GM19395 (cell line): ENCODE results near the gene P3H2.
A peak's percentile ranks its signal among the peaks of the same experiment; 100 is the strongest.
"Not testable (repeated sequence)": the region's sequence is repeated elsewhere in the genome, so short reads cannot be mapped to it uniquely, and the experiment has no call there.

Experiments
- ATAC-seq: cut with Tn5 transposase; IDR thresholded peaks from one replicate; pipeline ENCODE4 v1.9.1; 2021; ENCODE audit warnings: mild to moderate bottlenecking, moderate library complexity; ENCODE audit not compliant: unreplicated experiment

The P3H2 gene, protein sequence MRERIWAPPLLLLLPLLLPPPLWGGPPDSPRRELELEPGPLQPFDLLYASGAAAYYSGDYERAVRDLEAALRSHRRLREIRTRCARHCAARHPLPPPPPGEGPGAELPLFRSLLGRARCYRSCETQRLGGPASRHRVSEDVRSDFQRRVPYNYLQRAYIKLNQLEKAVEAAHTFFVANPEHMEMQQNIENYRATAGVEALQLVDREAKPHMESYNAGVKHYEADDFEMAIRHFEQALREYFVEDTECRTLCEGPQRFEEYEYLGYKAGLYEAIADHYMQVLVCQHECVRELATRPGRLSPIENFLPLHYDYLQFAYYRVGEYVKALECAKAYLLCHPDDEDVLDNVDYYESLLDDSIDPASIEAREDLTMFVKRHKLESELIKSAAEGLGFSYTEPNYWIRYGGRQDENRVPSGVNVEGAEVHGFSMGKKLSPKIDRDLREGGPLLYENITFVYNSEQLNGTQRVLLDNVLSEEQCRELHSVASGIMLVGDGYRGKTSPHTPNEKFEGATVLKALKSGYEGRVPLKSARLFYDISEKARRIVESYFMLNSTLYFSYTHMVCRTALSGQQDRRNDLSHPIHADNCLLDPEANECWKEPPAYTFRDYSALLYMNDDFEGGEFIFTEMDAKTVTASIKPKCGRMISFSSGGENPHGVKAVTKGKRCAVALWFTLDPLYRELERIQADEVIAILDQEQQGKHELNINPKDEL

GRCh38 chr3:190120269-190121060 lies at the start of gene P3H2:
TSS of gene P3H2 (minus strand) at chr3:190120897. CDS start at chr3:190120731, 166 bp downstream.
- ATAC-seq: peak; percentile 76

DNA sequence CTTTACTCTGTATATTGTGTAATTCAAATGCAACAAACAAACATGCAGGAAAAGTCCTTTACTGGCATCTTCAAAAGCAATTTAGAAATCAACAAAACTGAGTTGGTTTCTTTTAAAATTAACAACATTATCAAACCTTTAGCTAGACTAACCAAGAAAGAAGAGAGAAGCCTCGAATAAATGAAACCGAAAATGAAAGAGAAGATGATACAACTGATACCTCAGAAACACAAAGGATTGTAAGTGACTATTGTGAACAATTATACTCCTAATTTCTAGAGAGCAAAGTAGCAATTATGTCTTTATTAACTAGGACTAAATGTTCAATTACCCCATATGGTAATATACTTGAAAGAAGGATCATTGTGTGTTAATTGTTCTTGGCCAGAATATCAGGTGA lies 49.2 kb upstream of the P3H2 start:
- ATAC-seq: peak; percentile 79

DNA sequence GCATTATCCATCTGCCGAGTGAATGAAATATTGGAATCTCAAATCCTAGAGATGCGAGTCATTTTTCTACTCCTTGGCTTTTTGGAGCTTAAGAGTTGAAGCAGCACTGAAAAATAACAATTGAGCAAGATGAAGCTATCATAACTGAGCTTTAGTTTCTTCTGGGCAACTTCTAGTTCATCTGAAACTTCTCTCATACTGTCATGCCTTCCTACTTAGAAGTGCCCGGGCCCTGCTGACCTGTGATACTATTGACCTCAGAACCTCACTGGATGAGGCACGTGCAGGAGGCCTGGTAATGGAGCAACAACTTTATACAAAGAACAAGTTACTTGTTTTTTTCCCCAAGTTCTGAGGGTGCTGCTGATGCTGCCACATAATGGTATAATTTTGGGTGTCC lies 48.5 kb upstream of the P3H2 start:
- peak; percentile 37 for ATAC-seq

DNA sequence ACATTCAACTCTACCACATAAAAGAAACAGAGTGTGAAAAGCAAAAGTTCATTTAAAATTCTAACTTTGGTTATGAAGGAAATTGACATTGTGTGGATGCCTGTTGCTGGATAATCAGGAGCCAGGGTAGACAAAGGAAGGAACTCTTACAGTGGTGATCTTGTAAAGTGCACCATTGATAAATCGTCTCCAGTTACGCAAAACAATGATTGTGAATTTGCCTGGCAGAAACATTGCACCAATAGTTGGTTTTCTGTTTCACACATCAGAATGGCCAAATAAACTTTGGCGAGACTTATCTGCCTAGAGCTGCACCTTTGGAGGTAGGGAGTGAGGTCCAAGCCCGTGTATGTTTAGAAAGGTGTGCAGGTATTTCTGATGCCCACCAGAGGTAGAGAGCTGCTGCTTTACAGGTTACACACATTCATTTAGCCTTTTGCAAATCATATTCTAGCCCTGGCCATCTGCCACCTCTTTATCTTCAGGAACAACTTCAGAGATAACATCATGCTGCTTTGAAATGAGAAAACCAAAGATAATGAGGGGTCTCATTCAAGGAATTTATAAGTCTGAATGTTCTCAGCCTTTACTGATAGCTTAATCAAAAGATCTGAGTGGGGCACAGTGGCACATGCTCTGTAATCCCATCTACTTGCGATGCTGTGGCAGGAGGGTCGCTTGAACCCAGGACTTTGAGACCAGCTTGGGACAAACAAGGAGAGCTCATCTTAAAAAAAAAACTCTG lies 47.4 kb upstream of the P3H2 start:
- no peak for ATAC-seq

DNA sequence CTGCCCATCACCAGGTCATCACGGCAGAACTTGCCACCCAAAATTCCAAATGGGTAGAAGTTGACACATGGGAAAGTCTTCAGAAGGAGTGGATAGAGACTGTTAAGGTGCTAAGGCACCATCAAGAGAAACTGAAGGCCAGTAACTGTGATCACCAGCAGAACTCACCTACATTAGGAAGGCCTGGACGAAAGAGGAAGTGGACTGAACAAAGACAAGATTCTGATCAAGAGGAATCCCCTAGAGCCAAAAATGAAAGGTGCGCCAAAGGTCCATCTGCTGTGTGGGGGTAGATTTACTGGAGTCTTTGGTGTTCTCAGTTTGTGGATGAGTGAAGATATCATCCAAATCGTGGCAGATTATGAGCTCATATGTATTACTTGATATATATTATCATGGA lies 46.3 kb upstream of the P3H2 start:
- no peak for ATAC-seq

DNA sequence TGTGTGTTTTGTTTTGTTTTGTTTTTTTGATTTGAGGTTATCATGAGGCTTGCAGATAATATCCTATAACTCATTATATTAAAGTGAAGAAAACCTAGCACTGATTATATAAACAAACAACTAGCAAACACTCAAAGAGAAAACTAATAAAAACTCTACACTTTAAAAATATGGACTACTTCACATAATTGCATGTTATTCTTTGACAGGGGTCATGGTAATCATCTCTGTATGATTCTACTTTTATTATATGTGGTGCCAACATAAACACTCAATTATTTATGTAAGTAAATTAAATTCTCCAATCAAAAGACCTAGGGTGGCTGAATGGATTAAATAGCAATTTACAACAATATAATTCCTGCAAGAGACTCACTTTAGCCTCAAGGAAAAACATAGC lies 44.6 kb upstream of the P3H2 start:
- no peak for ATAC-seq

DNA sequence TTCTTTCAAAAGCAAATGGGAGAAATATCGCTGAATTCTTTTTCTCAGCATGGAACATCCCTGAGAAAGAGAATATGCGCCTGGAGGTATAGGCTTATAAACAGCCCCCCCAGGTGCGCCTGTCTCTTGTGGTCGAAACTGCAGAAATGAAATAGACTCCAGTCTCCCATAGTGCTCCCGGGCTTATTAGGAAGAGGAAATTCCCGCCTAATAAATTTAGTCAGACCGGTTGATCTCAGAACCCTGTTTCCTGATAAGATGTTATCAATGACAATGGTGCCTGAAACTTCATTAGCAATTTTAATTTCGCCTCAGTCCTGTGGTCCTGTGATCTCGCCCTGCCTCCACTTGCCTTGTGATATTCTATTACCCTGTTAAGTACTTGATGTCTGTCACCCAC lies 41.3 kb upstream of the P3H2 start:
- ATAC-seq: not testable (repeated sequence)

DNA sequence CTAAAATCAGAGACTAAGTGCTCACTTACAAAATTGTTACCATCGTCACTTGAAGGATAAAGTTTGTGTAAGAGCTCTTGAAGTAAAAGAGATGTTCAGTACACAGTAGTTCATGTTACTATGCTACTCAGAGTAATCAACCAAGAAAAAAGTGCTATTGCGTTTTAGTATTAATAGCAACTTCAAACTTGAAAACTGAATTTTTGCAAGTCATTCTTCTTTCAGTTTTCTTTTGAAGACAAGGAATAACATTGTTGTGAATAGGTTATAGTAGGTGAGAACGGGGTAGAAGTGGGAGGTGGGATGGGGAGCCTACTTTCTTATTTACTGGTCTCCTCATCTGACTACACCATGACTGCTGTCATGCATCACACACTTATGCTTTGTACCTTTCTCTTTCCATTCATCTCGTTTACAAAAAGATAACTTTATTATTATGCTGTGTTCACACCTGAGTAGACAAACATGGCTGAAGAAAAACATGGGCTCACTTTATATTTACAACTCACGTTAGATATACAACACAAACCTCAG lies 39.3 kb upstream of the P3H2 start:
- no peak for ATAC-seq

GRCh38 chr3:190158261-190158660 lies 37.6 kb upstream of the P3H2 start:
- no peak for ATAC-seq

- no peak for ATAC-seq
Measured at GRCh38 chr3:190155752-190156151, 35.1 kb upstream of the P3H2 start.

DNA sequence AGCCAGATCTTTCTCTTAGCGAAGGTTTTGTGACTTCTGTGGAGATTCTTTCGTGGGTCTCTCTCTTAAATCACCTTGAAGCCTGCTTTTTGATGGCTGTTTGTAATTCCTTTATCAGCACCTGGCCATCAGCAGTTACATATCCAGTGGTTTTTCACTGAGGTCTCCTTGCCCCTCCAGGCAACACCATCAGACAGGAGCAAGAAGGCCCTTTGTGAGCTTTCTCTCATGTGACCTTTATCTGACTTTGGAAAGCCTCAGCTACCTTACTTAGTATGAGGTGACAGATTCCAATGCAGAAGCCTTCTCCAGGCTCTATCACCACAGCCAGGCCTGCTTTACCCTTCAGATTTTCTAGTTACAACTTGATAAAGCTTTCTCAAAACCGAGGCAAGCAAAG lies 30.0 kb upstream of the P3H2 start:
- ATAC-seq: no peak

GRCh38 chr3:190149830-190150619 lies 29.3 kb upstream of the P3H2 start:
- ATAC-seq: not testable (repeated sequence)

GRCh38 chr3:190144793-190145192 lies 24.1 kb upstream of the P3H2 start:
- ATAC-seq: not testable (repeated sequence)

DNA sequence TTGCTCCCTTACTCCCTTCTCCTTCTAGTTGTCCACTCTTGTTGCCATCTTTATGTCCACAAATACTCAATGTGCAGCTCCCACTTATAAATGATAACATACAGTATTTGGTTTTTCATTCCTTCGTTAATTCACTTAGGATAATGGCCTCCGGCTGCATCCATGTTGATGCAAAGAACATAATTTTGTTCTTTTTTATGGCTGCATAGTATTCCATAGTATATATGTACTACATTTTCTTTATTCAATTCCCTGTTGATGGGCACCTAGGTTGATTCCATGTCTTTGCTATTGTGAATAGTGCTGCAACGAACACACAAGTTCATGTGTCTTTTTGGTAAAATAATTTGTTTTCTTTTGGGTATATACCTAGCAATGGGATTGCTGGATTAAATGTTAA lies 21.3 kb upstream of the P3H2 start:
- no peak for ATAC-seq

DNA sequence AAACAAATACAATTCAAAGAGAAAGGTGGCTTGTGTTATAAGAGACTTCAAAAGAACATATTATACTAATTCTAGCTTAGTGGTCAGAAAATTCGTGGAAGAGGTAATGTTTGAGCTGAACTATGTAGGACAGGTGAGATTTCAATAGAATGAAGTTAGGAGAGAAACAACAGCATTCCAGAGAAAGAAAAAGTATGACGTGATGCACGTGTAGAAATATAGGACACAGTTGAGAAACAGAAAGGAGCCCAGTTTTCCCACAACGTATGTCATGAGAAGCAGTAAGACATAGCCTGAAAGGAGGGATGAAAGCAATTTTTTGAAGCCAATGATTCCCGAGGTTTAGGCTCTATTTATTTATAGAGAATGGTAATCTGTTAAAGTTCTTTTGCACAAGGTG lies 18.7 kb upstream of the P3H2 start:
- ATAC-seq: no peak

DNA sequence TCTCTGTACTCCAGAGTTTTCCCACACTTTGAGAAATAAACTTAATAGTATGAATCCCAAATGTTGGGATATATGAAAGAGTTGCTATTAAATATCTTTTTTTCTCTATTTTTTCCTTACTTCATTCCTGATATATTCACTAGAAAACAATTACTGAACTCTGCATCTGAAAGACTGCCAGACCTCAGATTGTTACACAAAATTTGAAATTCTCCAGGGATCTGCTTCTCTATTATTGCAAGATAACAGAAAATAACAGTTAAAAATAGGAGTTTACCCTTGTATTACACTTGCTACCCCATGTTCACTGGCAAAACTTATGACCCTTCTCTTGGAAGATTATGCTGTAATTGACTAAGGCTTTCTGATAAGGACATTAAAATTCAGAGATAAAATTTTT lies 11.7 kb upstream of the P3H2 start:
- ATAC-seq: no peak

GRCh38 chr3:190131329-190131728 lies 10.6 kb upstream of the P3H2 start:
- no peak for ATAC-seq

GRCh38 chr3:190130696-190131095 lies 10.0 kb upstream of the P3H2 start:
- ATAC-seq: no peak

DNA sequence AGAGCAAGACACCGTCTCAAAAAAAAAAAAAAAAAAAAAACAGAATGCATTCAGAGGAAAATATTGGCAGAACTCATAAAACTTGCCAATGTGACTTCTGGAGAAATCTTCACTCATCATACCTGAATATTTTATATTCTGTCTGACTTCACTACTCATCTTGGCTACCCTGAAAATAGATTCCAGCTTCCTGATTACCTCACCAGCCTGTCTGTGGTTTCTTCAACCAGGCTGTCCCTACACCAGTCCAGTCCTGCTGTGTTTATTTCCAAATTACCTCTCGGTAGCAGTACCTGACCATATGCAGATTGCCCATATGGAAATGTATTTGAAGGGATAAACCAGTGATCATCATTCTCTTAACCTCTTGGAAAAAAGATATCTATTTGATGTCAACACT lies 9.3 kb upstream of the P3H2 start:
- no peak for ATAC-seq

- no peak for ATAC-seq
Measured at GRCh38 chr3:190127797-190128196, 7.1 kb upstream of the P3H2 start.
